Neuronal stem cell (in vitro differentiated cells): Measurements from ENCODE around the gene PPM1B.
"Not testable (repeated sequence)": the region's sequence is repeated elsewhere in the genome, so short reads cannot be mapped to it uniquely, and the experiment has no call there.

Experiments used
- DNase-seq: peaks from one replicate; pipeline ENCODE4 v3.0.0-alpha.2; 2013; ENCODE audit warnings: low spot score
- H2AFZ ChIP-seq: one replicate; pipeline ENCODE4 v1.6.1; 2013; ENCODE audit warnings: mild to moderate bottlenecking, low read length, inconsistent platforms
- H2AK5ac ChIP-seq: 2 replicates; pipeline ENCODE4 v1.6.1; 2013; ENCODE audit warnings: low read depth, mild to moderate bottlenecking, inconsistent platforms, low read length, moderate library complexity, mixed read lengths
- H2BK120ac ChIP-seq: 2 replicates; pipeline ENCODE4 v1.6.1; 2013; ENCODE audit warnings: low read depth, mild to moderate bottlenecking, inconsistent platforms, low read length, moderate library complexity, mixed read lengths
- H2BK12ac ChIP-seq: one replicate; pipeline ENCODE4 v1.6.1; 2013; ENCODE audit warnings: low read length, inconsistent platforms
- H2BK15ac ChIP-seq: 2 replicates; pipeline ENCODE4 v1.6.1; 2013; ENCODE audit warnings: mild to moderate bottlenecking, low read length, inconsistent platforms, mixed read lengths
- H2BK5ac ChIP-seq: one replicate; pipeline ENCODE4 v1.6.1; 2013; ENCODE audit warnings: inconsistent platforms, mild to moderate bottlenecking, low read length, moderate library complexity
- H3K14ac ChIP-seq: one replicate; pipeline ENCODE4 v1.6.1; 2013; ENCODE audit warnings: low read length, inconsistent platforms
- H3K18ac ChIP-seq: 2 replicates; pipeline ENCODE4 v1.6.1; 2013; ENCODE audit warnings: low read length, inconsistent platforms
- H3K23ac ChIP-seq: 2 replicates; pipeline ENCODE4 v1.6.1; 2013; ENCODE audit warnings: low read depth, mild to moderate bottlenecking, mixed read lengths, low read length, inconsistent platforms; ENCODE audit not compliant: poor library complexity
- H3K27ac ChIP-seq: replicated peaks from 3 replicates; pipeline ENCODE4 v1.5.1; 2013; ENCODE audit warnings: low read length, inconsistent platforms
- H3K27me3 ChIP-seq, 3 experiments: 2 replicates each; pipeline ENCODE4 v1.6.1; 2013; ENCODE audit warnings: low read length in 3 of 3, mild to moderate bottlenecking in 2 of 3, inconsistent platforms in 1 of 3, low read depth in 1 of 3, mixed read lengths in 1 of 3, moderate library complexity in 1 of 3; ENCODE audit not compliant: control insufficient read depth in 3 of 3, insufficient read depth in 3 of 3
- H3K36me3 ChIP-seq, 2 donors: replicated peaks in 1 of 2; 2 replicates each; pipeline ENCODE4 v1.6.1; 2013; ENCODE audit warnings: low read length in 2 of 2; ENCODE audit not compliant: control insufficient read depth in 2 of 2, insufficient read depth in 2 of 2
- H3K4ac ChIP-seq: 2 replicates; pipeline ENCODE4 v1.6.1; 2013; ENCODE audit warnings: inconsistent platforms, mild to moderate bottlenecking, low read length, moderate library complexity
- H3K4me1 ChIP-seq, 2 donors: 1 replicate in 1 of 2; 2 replicates in 1 of 2; pipeline ENCODE4 v1.6.1; 2013; ENCODE audit warnings: low read length in 2 of 2, low read depth in 1 of 2; ENCODE audit not compliant: control insufficient read depth in 2 of 2, insufficient read depth in 1 of 2
- H3K4me2 ChIP-seq: one replicate; pipeline ENCODE4 v1.6.1; 2013; ENCODE audit warnings: mild to moderate bottlenecking, low read length, inconsistent platforms; ENCODE audit not compliant: insufficient read depth, poor library complexity, severe bottlenecking
- H3K4me3 ChIP-seq, 2 donors: 2 replicates each; pipeline ENCODE4 v1.5.1; 2013; ENCODE audit warnings: low read length in 2 of 2, mild to moderate bottlenecking in 2 of 2, inconsistent platforms in 1 of 2, moderate library complexity in 1 of 2
- H3K79me1 ChIP-seq: one replicate; pipeline ENCODE4 v1.6.1; 2013; ENCODE audit warnings: low read depth, mild to moderate bottlenecking, inconsistent platforms, low read length, moderate library complexity
- H3K9ac ChIP-seq: one replicate; pipeline ENCODE4 v1.6.1; 2013; ENCODE audit warnings: mild to moderate bottlenecking, low read depth, low read length, inconsistent platforms; ENCODE audit not compliant: poor library complexity
- H3K9me3 ChIP-seq, 2 donors: replicated peaks in 1 of 2; 2 replicates each; pipeline versions ENCODE3 to v1.6.1; 2013; ENCODE audit warnings: low read length in 2 of 2, mild to moderate bottlenecking in 2 of 2, inconsistent platforms in 1 of 2, low read depth in 1 of 2, mixed read lengths in 1 of 2, moderate library complexity in 1 of 2; ENCODE audit not compliant: control insufficient read depth in 2 of 2, insufficient read depth in 1 of 2
- H4K8ac ChIP-seq: one replicate; pipeline ENCODE4 v1.6.1; 2013; ENCODE audit warnings: low read depth, mild to moderate bottlenecking, inconsistent platforms, low read length, moderate library complexity
- H4K91ac ChIP-seq: one replicate; pipeline ENCODE4 v1.6.1; 2013; ENCODE audit warnings: low read length, low read depth, mild to moderate bottlenecking, inconsistent platforms; ENCODE audit not compliant: poor library complexity
- whole genome bisulfite sequencing, 2 donors: extraction: QIAGEN DNeasy Blood & Tissue Kit; methylation state at CpG; one replicate each; pipeline ENCODE4 v1.1.7; 2013; ENCODE audit warnings: missing lambda C conversion rate in 2 of 2, mixed read lengths in 1 of 2; ENCODE audit not compliant: insufficient read length in 2 of 2, insufficient replicate concordance in 1 of 2; ENCODE audit errors: extremely low coverage in 2 of 2; 5-methylcytosine and 5-hydroxymethylcytosine counted together

The PPM1B gene

DNA sequence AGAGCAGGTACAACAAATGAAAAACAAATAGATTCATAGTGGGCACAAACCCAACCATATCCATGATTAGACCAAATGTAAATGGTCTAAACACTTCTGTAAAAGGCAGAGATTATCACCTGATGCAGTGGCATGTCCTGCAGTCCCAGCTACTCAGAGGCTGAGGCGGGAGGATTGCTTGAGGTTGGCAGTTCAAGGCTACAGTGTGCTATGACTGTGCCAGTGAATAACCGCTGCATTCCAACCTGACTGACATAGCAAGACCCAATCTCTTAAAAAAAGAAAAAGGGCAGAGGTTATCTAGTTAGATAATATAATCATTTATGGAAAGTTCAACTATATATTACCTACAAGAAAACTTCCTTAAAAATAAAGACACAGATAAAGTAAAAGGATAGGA is 85.3 kb downstream of the PPM1B start:
- Histone ChIP-seq H3K4me2 (no peak overlapping the region), H2BK12ac (no peak overlapping the region), H3K4me3 (no peak overlapping the region), H3K9ac (no peak overlapping the region), H3K4me1 (no peaks in the 10 kb centered on the region), H4K8ac (no peak overlapping the region), H2BK5ac (no peak overlapping the region), H2AK5ac (no peak overlapping the region), H4K91ac (no peak overlapping the region), H3K79me1 (no peaks in the 10 kb centered on the region), H3K9me3 (peaks cover 0 to 1% of the 10 kb centered on the region in 2 donors), H2AFZ (no peak overlapping the region), H3K23ac (no peak overlapping the region), H3K27ac (no peak overlapping the region), H2BK120ac (no peak overlapping the region), H3K18ac (no peak overlapping the region), H3K14ac (no peak overlapping the region), H3K36me3 (no peaks in the 10 kb centered on the region), H2BK15ac (no peak overlapping the region), H3K4ac (no peak overlapping the region), H3K27me3 (no peaks in the 10 kb centered on the region)
- DNase-seq, result no peak
- WGBS, 2 donors, result no CpG with 5 or more reads among the region's 2 CpGs

DNA sequence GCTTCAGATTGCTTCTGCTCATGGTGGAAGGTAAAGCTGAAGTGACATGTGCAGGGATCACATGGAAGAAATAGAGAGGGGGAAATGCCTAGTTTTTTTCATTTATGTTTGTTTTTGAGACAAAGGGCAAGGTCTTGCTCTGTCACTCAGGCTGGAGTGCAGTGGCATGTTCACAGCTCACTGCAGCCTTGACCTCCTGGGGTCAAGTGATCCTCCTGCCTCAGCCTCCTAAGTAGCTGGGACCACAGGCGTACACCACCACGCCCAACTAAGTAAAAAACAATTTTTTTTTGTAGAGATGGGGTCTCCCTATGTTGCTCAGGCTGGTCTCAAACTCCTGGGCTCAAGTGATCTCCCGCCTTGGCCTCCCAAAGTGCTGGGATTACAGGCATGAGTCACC is 87.0 kb downstream of the PPM1B start:
- H3K4me1 ChIP-seq, H3K18ac ChIP-seq, H2BK5ac ChIP-seq, H3K14ac ChIP-seq, H2BK12ac ChIP-seq, H2BK120ac ChIP-seq, H3K9me3 ChIP-seq, H3K36me3 ChIP-seq, H2AK5ac ChIP-seq, H3K23ac ChIP-seq, H2AFZ ChIP-seq, H3K9ac ChIP-seq, H3K27me3 ChIP-seq, H3K4ac ChIP-seq, H4K91ac ChIP-seq, H3K4me2 ChIP-seq, DNase-seq, H3K79me1 ChIP-seq, H2BK15ac ChIP-seq, H3K27ac ChIP-seq, H4K8ac ChIP-seq, H3K4me3 ChIP-seq: not testable (repeated sequence)
- no CpG with 5 or more reads among the region's 3 CpGs for WGBS, 2 donors

DNA sequence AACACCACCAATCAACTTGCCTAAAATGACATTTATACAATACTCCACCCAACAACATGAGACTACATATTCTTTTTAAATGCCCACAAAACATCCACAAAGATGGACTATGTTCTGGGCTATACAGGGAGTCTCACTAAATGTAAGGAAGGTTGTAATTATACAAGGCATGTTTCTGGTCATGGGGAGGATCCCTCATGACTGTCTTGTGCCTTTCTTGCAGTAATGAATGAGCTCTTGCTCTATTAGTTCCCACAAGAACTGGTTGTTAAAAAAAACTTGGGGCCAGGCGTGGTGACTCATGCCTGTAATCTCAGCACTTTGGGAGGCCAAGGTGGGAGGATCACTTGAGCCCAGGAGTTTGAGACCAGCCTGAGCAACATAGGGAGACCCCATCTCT is 89.1 kb downstream of the PPM1B start:
- H3K9ac ChIP-seq, H2AFZ ChIP-seq, H3K14ac ChIP-seq, H2BK15ac ChIP-seq, H3K27ac ChIP-seq, H3K79me1 ChIP-seq, H3K27me3 ChIP-seq, H3K23ac ChIP-seq, H2BK12ac ChIP-seq, H2BK5ac ChIP-seq, H4K8ac ChIP-seq, H2AK5ac ChIP-seq, H3K4ac ChIP-seq, H4K91ac ChIP-seq, H3K36me3 ChIP-seq, H3K9me3 ChIP-seq, H3K4me3 ChIP-seq, H3K4me2 ChIP-seq, H3K18ac ChIP-seq, H2BK120ac ChIP-seq, DNase-seq, H3K4me1 ChIP-seq: not testable (repeated sequence)
- no CpG with 5 or more reads among the region's 1 CpG for WGBS, 2 donors

DNA sequence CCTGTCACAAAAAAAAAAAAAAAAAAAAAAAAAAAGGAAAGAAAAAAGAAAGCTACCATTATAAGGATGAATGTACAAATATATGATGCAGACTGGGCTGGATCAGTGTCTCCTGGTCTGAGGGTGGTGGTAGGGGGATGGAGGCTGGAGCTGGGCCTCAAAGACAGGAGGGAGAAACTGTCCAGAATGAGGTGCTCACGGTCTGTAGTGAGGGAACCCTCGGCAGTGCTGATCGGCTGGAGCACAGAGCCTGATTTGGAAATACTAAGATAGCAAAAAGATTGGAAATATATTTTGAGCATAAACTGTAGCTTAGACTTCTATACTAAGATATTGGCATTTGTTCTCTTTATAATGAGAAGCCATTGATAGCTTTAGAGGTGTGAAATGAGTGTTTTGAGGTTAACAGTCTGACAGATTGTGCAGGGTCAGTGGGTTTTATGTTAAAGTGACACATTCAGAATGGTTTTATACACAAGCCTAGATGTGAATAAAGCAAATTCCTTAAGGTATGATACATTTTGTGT is 98.7 kb downstream of the PPM1B start:
- no peak overlapping the region for H2AK5ac ChIP-seq
- no peak overlapping the region for H4K8ac ChIP-seq
- peaks cover 7 to 8% of the 10 kb centered on the region in 2 donors for H3K4me1 ChIP-seq
- no peaks in the 10 kb centered on the region for H3K79me1 ChIP-seq
- no peak for DNase-seq
- no peak overlapping the region for H3K14ac ChIP-seq
- no peak overlapping the region for H3K4me3 ChIP-seq
- no peak overlapping the region for H2BK120ac ChIP-seq
- no peak overlapping the region for H2BK15ac ChIP-seq
- H3K27me3 ChIP-seq, result no peaks in the 10 kb centered on the region
- no peak overlapping the region for H3K23ac ChIP-seq
- no peak overlapping the region for H4K91ac ChIP-seq
- no CpG with 5 or more reads among the region's 3 CpGs for WGBS, 2 donors
- H3K9me3 ChIP-seq, result peaks cover 0 to 5% of the 10 kb centered on the region in 2 donors
- no peak overlapping the region for H3K4me2 ChIP-seq
- peak overlapping the region; percentile 65 for H2AFZ ChIP-seq
- H3K27ac ChIP-seq, result no peak overlapping the region
- H3K18ac ChIP-seq, result no peak overlapping the region
- no peak overlapping the region for H3K4ac ChIP-seq
- H2BK5ac ChIP-seq, result no peak overlapping the region
- H3K36me3 ChIP-seq, result no peaks in the 10 kb centered on the region
- H3K9ac ChIP-seq, result no peak overlapping the region
- H2BK12ac ChIP-seq, result no peak overlapping the region
